Activated T-helper 2 cell treated with anti-CD3 and anti-CD28 coated beads, Interferon-gamma antibody, Interleukin-2, Interleukin-4, amounts not matched to agents 10 μg/mL and 5 μg/mL and 100 μg/mL, durations not matched to agents 14 hours and 24 hours and 36 hours (primary cell): ENCODE results near the gene KDM4B. TPM values are rescaled to one million over a fixed set of nuclear protein-coding genes. Genes with fewer than 3 reads are reported as not detected.

ENCODE experiments used
- DNase-seq: peaks from one replicate; pipeline ENCODE4 v3.0.0; 2021; ENCODE audit warnings: low spot score
- H3K27ac Mint-ChIP-seq: one replicate; pipeline ENCODE4 v1.8.0; 2021; ENCODE audit warnings: mixed read lengths
- H3K27me3 Mint-ChIP-seq: one replicate; pipeline ENCODE4 v1.8.0; 2021; ENCODE audit warnings: low read depth, mixed read lengths
- H3K36me3 Mint-ChIP-seq: one replicate; pipeline ENCODE4 v1.8.0; 2021; ENCODE audit warnings: low read depth, mixed read lengths
- H3K4me1 Mint-ChIP-seq: one replicate; pipeline ENCODE4 v1.8.0; 2021; ENCODE audit warnings: low read depth, mixed read lengths
- H3K4me3 Mint-ChIP-seq: one replicate; pipeline ENCODE4 v1.8.0; 2021; ENCODE audit warnings: low read depth, mild to moderate bottlenecking, moderate library complexity, mixed read lengths
- H3K9me3 Mint-ChIP-seq: one replicate; pipeline ENCODE4 v1.8.0; 2021; ENCODE audit warnings: mixed read lengths
- intact Hi-C: fragments of 100-400 bp; cut with micrococcal nuclease; formaldehyde crosslinking; loops from one replicate; pipeline ENCODE4 v1.15.1; 2023
- total RNA-seq: library from RNA; stranded (reverse); gene quantifications from 2 replicates; pipeline ENCODE4 v1.2.3, GENCODE V29; 2022

The KDM4B gene
- total RNA-seq, 1 donor from 2014 or later = 51.7 TPM

DNA sequence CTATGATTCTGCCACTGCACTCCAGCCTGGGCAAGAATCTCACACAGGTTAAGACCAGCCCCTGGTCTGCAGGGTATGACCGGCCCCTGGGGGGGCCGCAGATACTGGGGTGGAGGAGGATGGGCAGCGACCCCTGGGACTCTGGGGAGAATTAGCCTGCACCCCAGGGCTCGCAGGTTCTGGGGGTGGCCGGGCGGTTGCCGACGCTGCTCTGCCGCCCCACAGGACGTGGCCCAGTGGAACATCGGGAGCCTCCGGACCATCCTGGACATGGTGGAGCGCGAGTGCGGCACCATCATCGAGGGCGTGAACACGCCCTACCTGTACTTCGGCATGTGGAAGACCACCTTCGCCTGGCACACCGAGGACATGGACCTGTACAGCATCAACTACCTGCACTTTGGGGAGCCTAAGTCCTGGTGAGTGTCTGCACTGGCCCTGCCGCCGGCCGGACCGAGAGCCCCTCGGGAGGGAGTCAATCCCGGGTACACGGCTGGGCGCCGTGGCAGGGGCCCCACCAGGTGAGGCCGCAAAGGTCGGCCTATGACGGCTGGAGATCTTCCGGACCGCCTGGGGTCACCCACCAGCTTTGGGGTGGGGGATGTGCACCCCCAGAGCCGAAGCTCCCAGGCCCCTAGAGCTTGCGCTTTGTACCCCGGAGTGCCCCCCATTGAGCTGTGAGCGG is 78.5 kb downstream of the KDM4B start:
- intact Hi-C loops = no loop called here
- H3K4me1 Mint-ChIP-seq = no peaks in the 10 kb centered on the region
- H3K36me3 Mint-ChIP-seq = peaks cover 7% of the 10 kb centered on the region

DNA sequence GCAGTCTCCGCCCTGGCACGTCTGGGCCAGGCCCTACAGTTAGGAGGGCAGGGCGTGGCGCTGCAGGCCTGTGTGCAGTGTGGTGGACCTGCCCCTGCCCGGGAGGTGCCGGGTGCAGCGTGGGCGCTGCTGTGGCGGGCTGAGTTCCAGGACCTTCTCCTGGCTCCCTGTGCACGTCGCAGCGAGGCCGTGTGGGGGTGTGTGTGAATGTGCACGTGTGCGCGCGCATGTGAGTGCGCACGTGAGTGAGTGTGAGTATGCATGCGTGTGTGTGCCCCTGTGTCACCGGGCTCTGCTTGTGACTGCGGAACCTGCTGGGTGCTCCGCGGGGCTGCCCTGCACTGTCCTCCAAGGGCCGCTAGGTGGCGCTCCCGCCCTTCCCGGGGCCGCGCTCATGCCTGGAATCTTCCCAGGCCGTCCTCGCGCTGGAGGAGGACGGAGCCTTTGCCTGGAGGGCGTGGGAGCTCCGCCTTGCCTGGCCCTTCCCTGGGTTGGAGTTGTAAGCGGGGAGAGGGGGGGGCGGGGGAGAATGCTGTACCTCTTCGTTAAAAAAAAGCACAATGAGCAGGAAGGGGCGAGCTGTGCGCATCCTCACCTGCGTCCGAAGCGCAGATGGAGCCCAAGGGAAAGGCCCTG is 79.3 kb downstream of the KDM4B start:
- H3K27ac Mint-ChIP-seq = no peak overlapping the region
- no peaks in the 10 kb centered on the region for H3K27me3 Mint-ChIP-seq
- DNase-seq = peak; percentile 49
- no peaks in the 10 kb centered on the region for H3K4me1 Mint-ChIP-seq
- no peaks in the 10 kb centered on the region for H3K9me3 Mint-ChIP-seq
- H3K4me3 Mint-ChIP-seq = no peak overlapping the region
- peaks cover 6% of the 10 kb centered on the region for H3K36me3 Mint-ChIP-seq
- intact Hi-C loops = no loop called here

More for the DNA sequence above, 78.5 kb downstream of the KDM4B start:
- Mint-ChIP-seq H3K27me3 (no peaks in the 10 kb centered on the region), H3K9me3 (no peaks in the 10 kb centered on the region), H3K4me3 (no peak overlapping the region), H3K27ac (no peak overlapping the region)
- DNase-seq = no peak

DNA sequence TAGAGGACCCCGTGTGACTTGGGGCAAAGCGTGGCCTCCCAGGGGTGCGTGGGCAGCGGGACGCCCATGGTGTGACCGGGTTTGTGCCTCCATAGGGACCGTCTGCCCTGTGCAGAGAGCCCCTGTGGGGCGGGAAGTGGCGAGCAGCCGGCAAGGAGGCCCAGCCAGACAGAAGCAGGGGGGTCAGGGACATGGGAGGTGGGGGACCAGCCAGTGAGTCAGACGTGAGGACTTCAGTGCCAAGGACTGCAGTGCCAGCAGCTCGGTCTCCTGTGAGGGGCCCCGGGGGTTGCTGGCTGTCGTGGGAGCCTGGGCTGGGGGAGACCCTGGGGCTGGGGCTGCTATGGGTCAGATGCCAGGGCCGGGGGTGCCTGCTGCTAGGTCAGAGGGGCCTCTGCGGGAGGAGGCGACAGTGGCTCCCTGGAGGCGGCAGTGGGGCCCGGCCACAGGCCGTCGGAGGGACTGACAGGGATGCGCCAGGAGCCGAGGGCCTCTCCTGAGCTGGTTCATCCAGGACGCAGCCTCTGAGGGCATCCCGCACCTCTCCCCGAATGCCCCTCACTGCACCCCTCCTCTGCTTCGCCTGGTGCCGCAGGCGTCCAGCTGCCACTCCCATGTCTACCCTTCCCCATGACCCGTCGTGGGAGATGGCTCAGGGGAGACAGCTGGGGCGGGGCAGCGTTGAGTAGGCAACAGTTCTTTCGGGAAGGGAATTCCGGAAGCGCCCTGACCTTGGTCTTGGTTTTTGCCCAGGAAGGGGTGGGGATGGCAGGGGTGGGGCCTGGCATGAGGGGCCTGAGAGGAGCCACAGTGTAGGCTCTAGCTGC is 80.0 kb downstream of the KDM4B start:
- Mint-ChIP-seq H3K36me3 (peaks cover 4% of the 10 kb centered on the region), H3K27me3 (no peaks in the 10 kb centered on the region), H3K4me1 (no peaks in the 10 kb centered on the region), H3K4me3 (no peak overlapping the region), H3K27ac (no peak overlapping the region), H3K9me3 (no peaks in the 10 kb centered on the region)
- DNase-seq = no peak
- intact Hi-C loops = no loop called here

DNA sequence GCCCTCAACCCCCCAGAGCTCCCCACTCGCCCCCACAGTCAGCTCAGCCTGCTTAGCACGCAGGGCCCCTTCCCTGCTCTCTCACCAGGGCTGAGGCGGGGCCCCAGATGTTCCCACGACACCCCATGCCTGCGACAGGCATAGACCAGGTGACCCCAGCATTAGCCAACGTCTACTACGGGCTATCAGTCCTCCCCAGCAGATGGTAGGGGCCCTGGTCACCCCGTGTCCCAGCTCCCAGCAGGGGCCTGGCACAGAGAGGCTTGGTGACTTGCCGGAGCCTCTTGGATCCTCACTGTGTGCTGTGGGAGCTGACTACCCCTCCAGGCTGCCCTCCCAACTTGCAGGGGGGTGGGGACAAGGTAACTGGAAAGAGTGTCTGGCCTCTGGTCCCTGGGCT is 80.6 kb downstream of the KDM4B start:
- intact Hi-C loops = no loop called here
- H3K4me3 Mint-ChIP-seq = no peak overlapping the region
- H3K4me1 Mint-ChIP-seq = no peaks in the 10 kb centered on the region
- no peaks in the 10 kb centered on the region for H3K9me3 Mint-ChIP-seq
- H3K36me3 Mint-ChIP-seq = peaks cover 4% of the 10 kb centered on the region
- H3K27ac Mint-ChIP-seq = no peak overlapping the region
- no peaks in the 10 kb centered on the region for H3K27me3 Mint-ChIP-seq
- DNase-seq = no peak

DNA sequence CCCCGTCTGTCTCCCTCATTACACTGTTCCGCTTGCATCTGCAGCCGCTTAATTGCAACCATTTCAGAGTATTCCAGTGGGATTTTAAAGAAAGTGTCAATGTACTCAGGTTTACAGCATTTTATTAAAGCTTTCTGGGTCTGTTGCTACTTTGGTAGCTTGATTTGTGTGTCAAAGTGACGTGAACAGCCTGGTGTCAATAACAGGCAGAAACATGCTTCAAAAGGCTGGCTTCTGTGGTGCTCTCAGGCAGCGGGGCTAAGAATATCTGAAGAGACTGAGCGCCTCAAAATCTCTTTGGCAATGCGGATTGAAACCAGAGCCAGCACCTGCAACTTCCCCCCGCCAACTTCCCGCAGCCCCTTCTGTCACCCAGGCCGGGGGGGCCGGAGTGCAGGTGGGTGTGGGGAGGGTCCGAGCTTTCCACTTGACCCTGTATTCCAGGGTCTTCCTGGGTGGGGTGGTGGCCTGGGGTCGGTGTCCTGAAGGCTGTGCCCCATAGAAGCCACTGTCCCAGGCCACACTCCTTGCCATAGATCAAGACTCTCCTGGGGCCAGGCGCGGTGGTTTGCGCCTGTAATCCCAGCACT is 81.2 kb downstream of the KDM4B start:
- Mint-ChIP-seq H3K4me1 (no peaks in the 10 kb centered on the region), H3K27me3 (no peaks in the 10 kb centered on the region), H3K4me3 (no peak overlapping the region), H3K9me3 (no peaks in the 10 kb centered on the region), H3K27ac (no peak overlapping the region), H3K36me3 (peaks cover 4% of the 10 kb centered on the region)
- DNase-seq = no peak
- intact Hi-C loops = no loop called here

DNA sequence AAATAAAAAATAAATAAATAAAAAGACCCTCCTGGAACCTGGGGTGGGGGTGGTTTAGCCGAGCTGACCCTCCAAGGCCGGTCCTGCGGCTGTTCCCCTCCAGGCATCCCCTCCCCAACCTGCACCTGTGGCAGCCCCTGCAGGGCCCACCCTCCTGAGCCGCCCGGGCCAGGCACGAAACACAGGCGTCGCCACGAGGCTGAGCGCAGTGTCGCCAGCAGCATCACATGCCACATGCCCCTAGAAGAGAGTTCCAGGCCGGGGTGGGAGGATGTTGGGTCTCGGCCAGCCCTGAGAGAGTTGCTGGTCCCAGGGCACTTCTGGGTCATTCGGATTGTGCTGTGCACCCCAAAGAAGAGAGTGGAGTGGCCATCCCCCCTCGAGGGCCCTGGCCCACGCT is 82.0 kb downstream of the KDM4B start:
- Mint-ChIP-seq H3K4me1 (no peaks in the 10 kb centered on the region), H3K36me3 (peaks cover 4% of the 10 kb centered on the region), H3K27ac (no peak overlapping the region), H3K27me3 (no peaks in the 10 kb centered on the region), H3K9me3 (no peaks in the 10 kb centered on the region), H3K4me3 (no peak overlapping the region)
- intact Hi-C loops = no loop called here
- DNase-seq = no peak

DNA sequence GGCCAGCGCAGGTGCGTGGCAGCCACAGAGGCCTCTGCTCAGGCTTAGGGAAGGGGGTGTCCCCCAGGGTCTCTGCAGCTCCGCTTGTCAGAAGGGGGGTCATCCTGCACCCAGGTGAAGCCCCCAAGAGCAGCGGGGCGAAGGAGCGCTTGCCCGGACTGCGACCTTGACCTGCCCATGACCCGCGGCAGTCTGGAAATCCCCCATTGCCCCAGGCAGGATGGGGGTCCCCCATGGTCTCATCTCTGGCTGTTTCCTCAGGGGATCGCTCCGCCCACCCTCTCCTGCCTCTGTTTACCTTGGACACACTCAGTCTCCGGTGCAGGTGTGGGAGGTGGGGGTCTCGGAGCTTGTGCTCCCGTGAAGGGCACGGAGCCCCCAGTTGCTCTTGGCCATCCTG is 82.7 kb downstream of the KDM4B start:
- Mint-ChIP-seq H3K4me1 (no peaks in the 10 kb centered on the region), H3K36me3 (peaks cover 4% of the 10 kb centered on the region), H3K27ac (no peak overlapping the region), H3K9me3 (no peaks in the 10 kb centered on the region), H3K4me3 (no peak overlapping the region), H3K27me3 (no peaks in the 10 kb centered on the region)
- intact Hi-C loops = no loop called here
- DNase-seq = no peak

DNA sequence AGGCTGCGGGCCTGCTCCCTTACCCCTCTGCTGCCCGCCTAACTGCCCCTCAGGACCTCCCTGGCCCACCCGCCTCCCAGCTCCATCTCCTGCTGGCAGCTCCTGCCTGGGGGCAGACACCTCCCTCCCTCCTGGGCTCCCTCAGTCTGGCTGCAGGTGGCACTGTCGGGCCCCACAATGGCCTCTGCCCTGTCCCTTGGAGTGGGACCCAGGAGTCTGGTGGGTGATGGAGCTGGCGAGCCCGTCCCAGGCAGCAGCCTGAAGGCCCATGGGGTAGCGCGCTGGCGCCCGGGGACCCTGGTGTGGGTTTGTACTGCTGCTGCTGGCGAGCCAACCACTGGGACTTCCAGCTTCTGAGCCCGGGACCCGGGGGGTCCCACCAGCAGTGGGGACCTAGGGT is 83.6 kb downstream of the KDM4B start:
- no peaks in the 10 kb centered on the region for H3K4me1 Mint-ChIP-seq
- DNase-seq = no peak
- H3K36me3 Mint-ChIP-seq = peaks cover 8% of the 10 kb centered on the region
- H3K4me3 Mint-ChIP-seq = no peak overlapping the region
- no peak overlapping the region for H3K27ac Mint-ChIP-seq
- intact Hi-C loops = no loop called here
- no peaks in the 10 kb centered on the region for H3K27me3 Mint-ChIP-seq
- no peaks in the 10 kb centered on the region for H3K9me3 Mint-ChIP-seq

DNA sequence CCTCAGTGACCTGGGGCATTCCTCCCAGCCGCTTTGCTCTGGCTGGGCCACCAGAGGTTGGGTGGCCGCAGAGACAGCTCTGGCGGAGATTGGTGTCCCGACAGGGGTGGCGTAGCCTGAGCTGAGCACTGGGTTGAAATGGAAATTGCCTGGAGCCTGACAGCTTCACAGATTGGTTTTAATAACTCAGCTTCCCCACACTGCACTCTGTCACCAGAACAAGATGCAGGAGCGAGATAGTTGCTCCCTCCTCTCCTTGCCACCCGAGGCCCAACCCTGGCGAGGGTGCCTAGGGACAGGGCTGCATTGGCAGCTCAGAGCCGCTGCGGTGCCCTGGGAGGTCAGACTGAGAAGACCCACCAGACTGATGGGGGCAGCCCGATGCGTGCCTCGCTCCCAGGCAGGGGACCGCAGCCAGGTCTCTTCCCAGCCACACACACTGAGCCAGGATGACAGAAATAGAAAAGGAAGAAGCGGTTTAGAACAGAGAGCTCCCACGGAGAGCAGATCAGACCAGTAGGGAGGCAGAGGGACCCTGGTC is 84.1 kb downstream of the KDM4B start:
- H3K4me1 Mint-ChIP-seq = no peaks in the 10 kb centered on the region
- H3K4me3 Mint-ChIP-seq = no peak overlapping the region
- intact Hi-C loops = no loop called here

DNA sequence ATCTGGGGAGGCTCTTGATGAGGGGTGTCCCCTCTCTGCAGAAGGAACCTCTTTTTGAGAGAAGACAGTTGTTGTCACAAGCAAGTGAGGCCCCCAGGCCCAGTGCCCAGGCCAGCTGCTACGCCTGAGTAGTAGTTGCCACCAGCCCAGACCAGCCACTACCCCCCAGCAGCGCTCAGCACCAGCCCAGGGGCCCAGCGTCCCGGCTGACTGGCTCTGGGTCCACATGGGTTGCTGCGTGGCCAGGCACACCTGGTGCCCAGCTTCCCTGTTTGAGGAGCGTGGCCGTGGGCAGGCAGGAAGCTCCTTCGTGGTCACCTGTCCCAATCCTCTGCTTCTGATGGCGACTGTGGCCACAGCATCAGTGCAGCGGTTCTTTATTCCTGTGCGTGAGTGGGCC is 84.7 kb downstream of the KDM4B start:
- no peak for DNase-seq
- intact Hi-C loops = no loop called here
- Mint-ChIP-seq H3K4me3 (no peak overlapping the region), H3K9me3 (no peaks in the 10 kb centered on the region), H3K27me3 (no peaks in the 10 kb centered on the region), H3K27ac (no peak overlapping the region), H3K4me1 (no peaks in the 10 kb centered on the region), H3K36me3 (peaks cover 11% of the 10 kb centered on the region)

More for the DNA sequence above, 84.1 kb downstream of the KDM4B start:
- H3K36me3 Mint-ChIP-seq = peaks cover 13% of the 10 kb centered on the region
- H3K27me3 Mint-ChIP-seq = no peaks in the 10 kb centered on the region
- H3K27ac Mint-ChIP-seq = no peak overlapping the region
- no peaks in the 10 kb centered on the region for H3K9me3 Mint-ChIP-seq
- no peak for DNase-seq

DNA sequence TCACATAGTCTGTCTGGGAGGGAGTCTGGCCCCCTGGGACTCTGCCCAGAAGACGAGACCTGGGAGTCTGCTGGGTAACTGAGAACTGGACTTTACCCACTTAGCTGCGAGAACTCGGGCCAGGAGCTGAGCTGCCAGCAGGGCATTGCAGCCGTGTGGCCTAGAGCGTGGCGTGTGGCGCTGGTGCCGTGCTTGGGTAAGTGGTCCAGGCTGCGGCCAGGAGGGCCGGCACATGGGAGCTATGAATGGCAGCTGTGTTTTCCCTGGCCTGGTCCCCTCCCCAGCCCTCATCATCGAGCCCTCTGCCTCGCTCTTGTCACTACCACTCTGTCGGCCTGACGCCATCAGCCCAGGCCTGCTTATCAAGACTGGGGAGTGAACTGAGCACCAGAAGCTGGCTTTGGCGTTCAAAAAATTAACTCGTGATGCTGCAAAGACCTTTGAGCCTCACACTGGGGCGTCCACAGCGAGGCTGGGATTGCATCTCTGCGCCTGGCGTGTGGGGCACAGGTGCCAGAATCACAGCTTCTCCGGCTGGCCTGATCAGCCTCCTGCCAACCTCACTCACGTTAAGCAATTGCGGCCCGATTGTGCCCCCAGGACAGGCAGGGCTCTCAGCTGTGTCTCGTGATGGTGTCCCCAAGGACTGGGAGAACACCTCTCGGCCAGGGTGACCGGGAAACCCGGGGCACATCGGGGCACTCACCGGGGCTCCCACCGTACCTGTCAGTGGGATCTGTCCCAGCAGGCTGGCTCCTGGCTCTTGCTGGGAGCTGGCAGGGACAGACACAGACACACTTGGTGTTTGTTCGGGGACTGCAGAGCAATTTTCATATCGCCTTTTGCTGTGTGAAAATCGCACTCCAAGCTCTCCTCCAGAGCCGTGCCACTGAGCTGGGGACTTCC is 85.9 kb downstream of the KDM4B start:
- H3K4me3 Mint-ChIP-seq = no peak overlapping the region
- H3K36me3 Mint-ChIP-seq = peaks cover 14% of the 10 kb centered on the region
- intact Hi-C loops = no loop called here
- no peaks in the 10 kb centered on the region for H3K9me3 Mint-ChIP-seq
- DNase-seq = no peak
- no peaks in the 10 kb centered on the region for H3K4me1 Mint-ChIP-seq
- H3K27ac Mint-ChIP-seq = no peak overlapping the region
- no peaks in the 10 kb centered on the region for H3K27me3 Mint-ChIP-seq

DNA sequence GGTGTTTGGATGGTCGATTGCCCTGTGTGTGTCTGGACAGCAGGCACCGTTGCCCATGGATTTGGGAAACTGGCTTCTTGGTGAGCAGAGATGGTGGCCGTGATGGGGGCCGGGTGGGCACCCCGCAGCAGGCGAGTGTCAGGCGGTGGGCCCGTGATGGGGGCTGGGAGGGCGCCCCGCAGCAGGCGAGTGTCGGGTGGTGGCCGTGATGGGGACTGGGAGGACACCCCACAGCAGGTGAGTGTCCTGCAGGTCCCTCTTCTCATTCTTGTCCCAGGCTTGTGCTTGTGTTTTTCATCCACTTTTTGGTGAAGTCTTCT is 86.5 kb downstream of the KDM4B start:
- H3K9me3 Mint-ChIP-seq = no peaks in the 10 kb centered on the region
- H3K4me1 Mint-ChIP-seq = no peaks in the 10 kb centered on the region
- intact Hi-C loops = no loop called here
- DNase-seq = no peak
- H3K36me3 Mint-ChIP-seq = peaks cover 15% of the 10 kb centered on the region
- no peaks in the 10 kb centered on the region for H3K27me3 Mint-ChIP-seq
- H3K4me3 Mint-ChIP-seq = no peak overlapping the region
- H3K27ac Mint-ChIP-seq = no peak overlapping the region
